Lung (tissue), 12 donors: ENCODE results near the gene MYOM1. TPM values are rescaled to one million over a fixed set of nuclear protein-coding genes. Genes with fewer than 3 reads are reported as not detected.

Experiments used
- ATAC-seq: fragments of 200-7000 bp; cut with Tn5 transposase; one replicate; pipeline ENCODE4 v1.9.1; 2020; ENCODE audit warnings: moderate number of reproducible peaks; ENCODE audit not compliant: insufficient read depth, low FRiP score
- DNase-seq, 3 donors: peaks; one replicate each; pipeline ENCODE4 v3.0.0-alpha.2; 2013 to 2017
- H3K27ac ChIP-seq, 2 donors: one replicate each; pipeline ENCODE4 v1.5.1; 2013; ENCODE audit warnings: mild to moderate bottlenecking in 2 of 2, moderate library complexity in 2 of 2, control low read depth in 1 of 2, inconsistent platforms in 1 of 2, low read depth in 1 of 2, low read length in 1 of 2
- H3K27me3 ChIP-seq, 3 donors: one replicate each; pipeline ENCODE4 v1.5.1; 2013; ENCODE audit warnings: low read length in 2 of 3; ENCODE audit not compliant: control insufficient read depth in 3 of 3, insufficient read depth in 3 of 3
- H3K36me3 ChIP-seq, 4 donors: one replicate each; pipeline ENCODE4 v1.5.1; 2013; ENCODE audit warnings: low read length in 4 of 4, mild to moderate bottlenecking in 1 of 4, moderate library complexity in 1 of 4; ENCODE audit not compliant: control insufficient read depth in 4 of 4, insufficient read depth in 4 of 4
- H3K4me1 ChIP-seq, 5 donors: one replicate each; pipeline ENCODE4 v1.5.1; 2013; ENCODE audit warnings: low read length in 5 of 5, mild to moderate bottlenecking in 2 of 5, moderate library complexity in 1 of 5; ENCODE audit not compliant: control insufficient read depth in 5 of 5, insufficient read depth in 5 of 5
- H3K4me3 ChIP-seq: one replicate; pipeline ENCODE4 v1.5.1; 2013; ENCODE audit warnings: mild to moderate bottlenecking, control low read depth, moderate library complexity
- H3K9ac ChIP-seq, 2 donors: one replicate each; pipeline ENCODE4 v1.5.1; 2013; ENCODE audit warnings: low read length in 2 of 2, control low read depth in 1 of 2; ENCODE audit not compliant: insufficient read depth in 1 of 2
- H3K9me3 ChIP-seq, 4 donors: one replicate each; pipeline ENCODE4 v1.5.1; 2013; ENCODE audit warnings: low read length in 3 of 4, mild to moderate bottlenecking in 1 of 4, moderate library complexity in 1 of 4; ENCODE audit not compliant: control insufficient read depth in 4 of 4, insufficient read depth in 3 of 4
- CTCF ChIP-seq: IDR thresholded peaks from 2 replicates; pipeline ENCODE4 v1.5.1; 2012; ENCODE audit warnings: mild to moderate bottlenecking; ENCODE audit errors: control extremely low read depth, extremely low read depth
- WGBS, 2 donors: extraction: QIAGEN DNeasy Blood & Tissue Kit; methylation state at CpG; one replicate each; pipeline ENCODE4 v1.1.7; 2013; 5-methylcytosine and 5-hydroxymethylcytosine counted together
- polyA plus RNA-seq, 2 donors: library from polyadenylated mRNA; stranded (reverse); fragments of 200-250 nt; gene quantifications; one replicate each; pipeline ENCODE4 v1.2.1, GENCODE V29; 2013
- total RNA-seq, 2 donors: library from RNA; depleted of rRNA in 1 of 2; stranded (reverse); fragments of >200 nt in 1 of 2; gene quantifications; one replicate each; pipeline ENCODE4 v1.2.1, GENCODE V29; 2014 to 2021
- donor health status: control.
- donor health status: control.
- donor health status: Bipolar disorder and iron deficiency.
- donor health status: healthy.
- donor health status: DM: yes; HTN: yes; CAD: no.

The MYOM1 gene
- total and polyA plus RNA-seq, 4 donors: 0.61 to 4.6 (median 1.3) TPM

GRCh38 chr18:3255611-3256165 is 35.9 kb upstream of the MYOM1 start:
- Histone ChIP-seq H3K9me3 (no peaks in the 10 kb centered on the region), H3K9ac (no peak overlapping the region), H3K4me3 (no peak overlapping the region), H3K27me3 (no peaks in the 10 kb centered on the region), H3K36me3 (peaks cover 17 to 48% (median 30%) of the 10 kb centered on the region in 4 donors), H3K4me1 (peaks cover 0 to 10% (median 4%) of the 10 kb centered on the region in 5 donors), H3K27ac (peak overlapping the region in 1 of 2 donors; percentile 53)
- WGBS, 2 donors: 46 to 66% methylated on average over 5 of the region's 5 CpGs
- TF ChIP-seq CTCF: no peak
- DNase-seq: no peak
- no peak for ATAC-seq

- Histone ChIP-seq H3K9me3 (no peaks in the 10 kb centered on the region), H3K27me3 (no peaks in the 10 kb centered on the region), H3K9ac (no peak overlapping the region), H3K4me1 (peaks cover 0 to 9% (median 3%) of the 10 kb centered on the region in 5 donors), H3K27ac (peak overlapping the region; percentile 53 to 78), H3K36me3 (peaks cover 19 to 48% (median 31%) of the 10 kb centered on the region in 4 donors), H3K4me3 (no peak overlapping the region)
- DNase-seq: no peak
- 93% methylated on average over 4 of the region's 4 CpGs for WGBS, 2 donors
- ATAC-seq: no peak
- TF ChIP-seq CTCF: no peak
Measured at GRCh38 chr18:3254725-3255124, 35.0 kb upstream of the MYOM1 start.

- Histone ChIP-seq H3K27me3 (no peaks in the 10 kb centered on the region), H3K9me3 (no peaks in the 10 kb centered on the region), H3K9ac (no peak overlapping the region), H3K27ac (peak overlapping the region in 1 of 2 donors; percentile 67), H3K4me3 (no peak overlapping the region), H3K36me3 (peaks cover 11 to 43% (median 28%) of the 10 kb centered on the region in 4 donors), H3K4me1 (peaks cover 0 to 12% (median 5%) of the 10 kb centered on the region in 5 donors)
- ATAC-seq (no peak), DNase-seq (no peak)
- 82 to 94% methylated on average over 1 of the region's 1 CpG for WGBS, 2 donors
- TF ChIP-seq CTCF: no peak
Measured at GRCh38 chr18:3252843-3253242, 33.1 kb upstream of the MYOM1 start.

- Histone ChIP-seq H3K27ac (peak overlapping the region in 1 of 2 donors; percentile 83), H3K36me3 (peaks cover 9 to 35% (median 23%) of the 10 kb centered on the region in 4 donors), H3K9ac (no peak overlapping the region), H3K9me3 (no peaks in the 10 kb centered on the region), H3K4me1 (peaks cover 0 to 12% (median 4%) of the 10 kb centered on the region in 5 donors), H3K4me3 (no peak overlapping the region), H3K27me3 (no peaks in the 10 kb centered on the region)
- no peak for TF ChIP-seq CTCF
- 49 to 72% methylated on average over 3 of the region's 3 CpGs for WGBS, 2 donors
- no peak for ATAC-seq
- no peak for DNase-seq
Measured at GRCh38 chr18:3251963-3252277, 32.2 kb upstream of the MYOM1 start.
